Stimulated activated CD8-positive, alpha-beta memory T cell treated with anti-CD3 and anti-CD28 coated beads, Interleukin-15, amount 100 ng/mL, for 24 hours (primary cell): ENCODE results near the gene ACSL1.
"Not testable (repeated sequence)": the region's sequence is repeated elsewhere in the genome, so short reads cannot be mapped to it uniquely, and the experiment has no call there.

Experiments used
- DNase-seq: peaks from one replicate; pipeline ENCODE4 v3.0.0-alpha.2; 2020; ENCODE audit warnings: low read depth

The ACSL1 gene

GRCh38 chr4:184843984-184844554 is 18.3 kb upstream of the ACSL1 start:
- no peak for DNase-seq

DNA sequence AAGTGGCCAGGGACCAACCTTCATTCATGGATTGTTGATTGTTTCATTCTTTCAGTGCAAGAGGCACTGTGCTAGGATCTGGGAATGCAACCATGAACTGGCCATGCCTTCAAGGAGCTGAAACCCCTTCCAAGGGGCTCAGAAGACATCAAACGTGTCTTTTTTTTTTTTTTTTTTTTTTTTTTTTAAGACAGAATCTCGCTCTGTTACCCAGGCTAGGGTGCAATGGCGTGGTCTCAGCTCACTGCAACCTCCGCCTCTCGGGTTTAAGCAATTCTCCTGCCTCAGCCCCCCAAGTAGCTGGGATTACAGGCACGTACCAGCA is 13.3 kb upstream of the ACSL1 start:
- DNase-seq, result not testable (repeated sequence)

GRCh38 chr4:184838249-184839074 is 12.7 kb upstream of the ACSL1 start:
- DNase-seq, result no peak

GRCh38 chr4:184836613-184837012 is 10.8 kb upstream of the ACSL1 start:
- no peak for DNase-seq

GRCh38 chr4:184833046-184833838 is 7.5 kb upstream of the ACSL1 start:
- DNase-seq, result no peak

DNA sequence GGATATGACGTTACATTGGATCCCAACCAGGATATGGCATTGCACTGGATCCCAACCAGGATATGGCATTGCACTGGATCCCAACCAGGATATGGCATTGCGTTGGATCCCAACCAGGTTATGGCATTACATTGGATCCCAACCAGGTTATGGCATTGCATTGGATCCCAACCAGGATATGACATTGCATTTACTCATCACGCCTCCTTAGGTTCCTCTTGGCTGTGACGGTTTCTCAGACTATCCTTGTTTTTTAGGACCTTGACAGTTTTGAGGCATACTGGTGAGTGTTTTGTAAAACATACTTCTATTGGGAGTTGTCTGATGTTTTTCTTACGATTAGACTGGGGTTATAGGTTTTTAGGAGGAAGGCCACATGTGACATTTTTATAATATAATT is 5.4 kb upstream of the ACSL1 start:
- no peak for DNase-seq

- no peak for DNase-seq
Observed at GRCh38 chr4:184826691-184827270, 1.0 kb upstream of the ACSL1 start.

DNA sequence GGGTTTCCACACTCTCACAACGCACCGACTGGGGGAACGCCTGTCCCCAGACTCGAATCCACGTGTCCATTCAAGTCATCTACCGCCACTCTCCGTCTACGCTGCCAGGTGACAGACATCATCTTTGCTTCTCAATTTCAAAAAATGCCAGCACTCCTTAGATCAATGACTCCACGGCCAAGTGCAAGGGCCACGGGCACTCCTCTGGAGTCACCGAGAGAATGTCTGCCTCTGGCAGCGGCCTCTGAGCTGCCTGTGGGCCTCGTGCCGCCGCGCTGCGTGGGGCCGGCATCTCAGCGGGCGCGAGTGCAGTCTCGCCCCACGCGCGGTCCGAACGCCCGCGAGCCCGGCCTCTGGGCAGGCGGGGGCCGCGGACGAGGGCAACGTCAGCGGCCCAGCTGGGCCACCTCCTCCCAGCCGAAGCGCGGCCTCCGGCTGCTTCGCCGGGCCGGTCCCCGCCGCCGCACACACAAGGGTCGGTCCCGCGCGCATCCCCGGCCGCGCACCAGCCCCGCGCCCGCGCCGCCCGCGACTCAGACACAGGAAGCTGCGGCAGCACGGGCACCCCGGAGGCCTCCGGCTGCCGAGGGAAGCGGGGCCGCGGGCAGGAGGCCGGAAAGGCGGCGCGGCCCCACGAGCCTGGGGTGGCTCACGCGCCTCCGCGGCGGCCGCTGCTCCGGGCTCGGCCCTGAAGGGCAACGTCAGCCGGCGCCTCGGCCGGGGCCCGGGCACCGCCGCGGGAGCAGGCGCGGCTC is 450 bp downstream of the ACSL1 start:
- no peak for DNase-seq

DNA sequence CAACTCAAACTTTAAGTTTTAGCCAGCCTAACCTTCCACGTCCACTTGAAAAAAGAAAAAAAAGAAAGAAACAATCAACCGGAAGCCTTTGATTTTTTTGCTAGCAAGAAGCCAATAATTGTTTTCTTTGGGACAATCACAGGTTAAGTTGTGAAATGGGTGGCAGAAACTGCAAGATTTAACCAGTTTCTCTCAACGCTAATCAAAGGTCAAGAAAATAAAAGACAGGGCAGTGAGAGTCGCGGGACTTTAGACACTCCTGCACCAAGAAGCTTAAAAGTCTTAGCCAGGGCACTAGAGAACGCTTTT is 1.0 kb downstream of the ACSL1 start:
- DNase-seq, result no peak

GRCh38 chr4:184824081-184824775 is 1.5 kb downstream of the ACSL1 start:
- DNase-seq, result no peak

DNA sequence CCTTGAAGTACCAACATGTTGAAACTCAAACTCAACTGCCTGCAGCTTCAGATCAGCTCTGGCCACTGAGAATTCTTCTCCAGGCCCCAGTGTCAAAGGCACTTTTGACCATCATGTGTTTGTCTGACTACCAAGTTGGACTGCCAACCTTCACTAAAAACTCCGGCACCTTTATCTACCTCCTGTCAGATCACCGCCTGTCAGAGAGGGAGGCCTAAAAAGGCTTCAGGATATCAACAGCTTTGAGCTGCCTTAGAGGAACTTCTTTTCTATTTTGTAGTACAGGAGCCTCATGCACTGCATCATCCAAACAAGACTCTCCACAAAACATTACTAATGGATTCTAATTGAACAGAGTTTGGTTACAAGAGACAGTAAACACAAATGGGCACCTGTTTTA is 2.8 kb downstream of the ACSL1 start:
- no peak for DNase-seq

GRCh38 chr4:184822356-184822755 is 3.4 kb downstream of the ACSL1 start:
- DNase-seq, result no peak

- DNase-seq, result no peak
Observed at GRCh38 chr4:184821242-184821641, 4.5 kb downstream of the ACSL1 start.

DNA sequence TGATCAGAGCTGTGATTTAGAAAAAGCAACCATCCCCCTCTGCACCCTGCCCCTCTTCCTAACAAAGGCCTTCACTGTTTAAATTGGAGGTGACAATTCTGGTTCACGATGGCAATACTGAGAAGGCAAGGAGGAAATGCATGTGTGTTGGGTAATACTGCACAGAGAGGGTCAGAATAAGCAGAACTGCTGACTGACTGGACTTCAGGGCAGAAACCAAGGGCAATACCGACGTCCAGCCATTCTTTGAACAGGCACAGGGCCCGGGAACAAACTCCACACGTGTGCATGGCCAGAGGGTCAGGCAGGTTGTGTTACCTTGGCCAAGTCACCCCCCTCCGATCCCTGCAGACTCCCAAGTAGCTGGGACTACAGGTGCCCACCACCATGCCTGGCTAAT is 6.0 kb downstream of the ACSL1 start:
- DNase-seq, result no peak

DNA sequence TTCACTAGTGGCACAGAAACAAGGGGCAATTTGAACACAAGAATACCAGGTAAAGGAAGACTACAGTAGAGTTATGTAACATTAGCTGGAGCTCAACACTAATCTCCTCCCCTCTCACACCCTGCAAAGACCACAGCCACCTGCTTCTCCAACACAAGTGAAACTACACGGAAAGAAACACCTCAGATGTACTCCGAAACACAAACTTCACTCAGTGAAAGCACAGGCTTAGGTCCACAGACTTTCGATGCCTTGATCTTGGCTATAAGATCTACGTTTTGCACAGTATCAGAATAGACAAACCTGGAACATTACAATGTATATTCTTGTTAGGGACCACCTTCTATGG is 7.6 kb downstream of the ACSL1 start:
- no peak for DNase-seq

- no peak for DNase-seq
Observed at GRCh38 chr4:184817494-184818215, 8.1 kb downstream of the ACSL1 start.

DNA sequence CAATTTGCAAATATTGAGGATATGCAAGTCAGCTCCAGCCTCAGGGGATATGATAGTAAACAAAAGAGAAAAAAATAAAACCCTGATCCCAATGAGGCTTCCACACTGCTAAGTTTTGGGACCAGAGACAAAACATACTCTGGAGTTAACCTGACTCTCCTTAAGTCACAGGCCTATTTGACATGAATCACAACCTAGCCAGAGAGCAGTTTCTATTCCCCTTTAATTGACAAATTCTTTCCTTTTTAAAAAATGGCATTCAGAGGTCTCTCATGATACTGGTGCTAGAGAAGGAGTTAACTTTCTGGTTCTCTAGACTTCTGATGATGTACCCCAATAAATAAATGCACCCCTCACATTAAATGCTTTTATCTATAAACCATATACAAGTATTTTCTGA is 8.8 kb downstream of the ACSL1 start:
- no peak for DNase-seq

DNA sequence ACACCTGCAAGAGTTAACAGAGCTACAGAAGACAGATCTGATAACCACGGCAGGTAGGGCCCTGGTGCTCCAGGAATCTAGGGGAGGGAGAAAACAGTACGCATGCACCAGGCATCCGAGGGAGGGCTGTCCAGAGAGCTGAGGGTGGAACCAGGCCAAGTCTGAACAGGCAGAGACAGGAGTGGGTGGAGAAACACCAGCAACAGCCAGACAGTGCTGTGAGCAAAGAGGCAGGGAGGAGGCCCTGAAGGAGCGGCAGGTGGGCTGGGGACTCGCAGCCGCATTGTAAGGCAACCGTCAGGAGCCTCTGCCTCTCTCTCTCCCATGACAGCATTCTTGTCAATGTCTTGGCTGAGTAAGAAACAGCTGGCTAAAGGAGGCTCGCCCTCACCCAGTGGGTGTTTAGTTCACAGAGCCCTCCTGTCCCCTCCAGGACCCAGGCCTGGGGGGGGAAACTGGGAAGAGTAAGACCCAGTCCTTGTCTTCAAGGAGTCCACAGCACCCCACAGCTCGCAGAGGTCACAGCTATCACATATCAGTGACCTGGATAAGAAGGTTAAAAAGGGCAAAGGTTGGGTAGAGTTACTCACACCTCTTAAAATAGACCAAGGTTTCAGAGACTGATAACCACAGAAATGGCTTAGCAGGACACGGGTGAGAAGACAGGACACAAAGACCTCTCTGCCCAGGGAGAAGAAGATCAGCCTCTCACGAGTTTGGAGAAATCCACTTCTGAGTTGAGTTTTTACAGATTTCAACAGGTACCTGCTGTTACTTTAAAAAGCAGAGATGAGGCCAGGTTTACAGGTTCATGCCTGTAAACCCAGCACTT is 10.5 kb downstream of the ACSL1 start:
- DNase-seq, result no peak

- DNase-seq, result no peak
Observed at GRCh38 chr4:184814686-184815045, 11.1 kb downstream of the ACSL1 start.

GRCh38 chr4:184812651-184813181 is 13.1 kb downstream of the ACSL1 start:
- DNase-seq, result no peak
